Testis (tissue), 3 donors: ENCODE measurements around the gene LY6G5B. TPM values are rescaled to one million over a fixed set of nuclear protein-coding genes. Genes with fewer than 3 reads are reported as not detected.

Source experiments
- DNase-seq: peaks from one replicate; pipeline ENCODE4 v3.0.0-alpha.2; 2019
- H3K27ac ChIP-seq, 2 donors: fragments of 200-600 bp; sonication (generic); one replicate each; pipeline ENCODE4 v1.5.1; 2019
- H3K27me3 ChIP-seq: fragments of 200-600 bp; sonication (generic); one replicate; pipeline ENCODE4 v1.5.1; 2019
- H3K36me3 ChIP-seq: fragments of 200-600 bp; sonication (generic); one replicate; pipeline ENCODE4 v1.5.1; 2017; ENCODE audit warnings: low read depth; ENCODE audit errors: missing control alignments
- H3K4me1 ChIP-seq: fragments of 200-600 bp; sonication (generic); one replicate; pipeline ENCODE4 v1.5.1; 2019
- H3K4me3 ChIP-seq, 2 donors: fragments of 200-600 bp; sonication (generic); one replicate each; pipeline ENCODE4 v1.5.1; 2017 to 2019
- H3K9me3 ChIP-seq: fragments of 200-600 bp; sonication (generic); one replicate; pipeline ENCODE4 v1.5.1; 2017
- POLR2A ChIP-seq: fragments of 450-650 bp; IDR thresholded peaks from one replicate; pipeline ENCODE4 v1.6.1; 2017; ENCODE audit warnings: antibody characterized with exemption, mild to moderate bottlenecking, moderate library complexity
- WGBS, 2 donors: methylation state at CpG; one replicate each; pipeline ENCODE4 v1.1.5; 2018; 5-methylcytosine and 5-hydroxymethylcytosine counted together
- intact Hi-C: fragments of 100-400 bp; cut with DNase I; formaldehyde crosslinking; loops from one replicate; pipeline ENCODE4 v1.15.1; 2023; ENCODE audit warnings: low total_unique reads
- polyA plus RNA-seq: library from polyadenylated mRNA; stranded (reverse); fragments of 350-450 nt; fragmentation: Illumina TruSeq; extraction: RNeasy Lipid Tissue Mini Kit (QIAGEN cat#74804); gene quantifications from one replicate; pipeline ENCODE4 v1.2.3, GENCODE V29; 2014; ENCODE audit warnings: low read depth, low replicate concordance; ENCODE audit not compliant: insufficient read depth
- total RNA-seq, 2 donors: library from RNA; depleted of rRNA; stranded (reverse); fragments of >200 nt; gene quantifications; one replicate each; pipeline ENCODE4 v1.2.3, GENCODE V29; 2016
- TF ChIP-seq, protein P1 (sequence below), 3 experiments: fragments of 450-650 bp in 2 of 3; fragments of 200-600 bp in 1 of 3; sonication (generic) in 1 of 3; IDR thresholded peaks; one replicate each; pipeline ENCODE4 v1.5.1; 2016 to 2019; ENCODE audit warnings: antibody characterized with exemption in 3 of 3, mild to moderate bottlenecking in 2 of 3, moderate library complexity in 1 of 3

Gene LY6G5B
- total and polyA plus RNA-seq, 3 donors from 2014 or later: 14.0 to 16.3 (median 15.9) TPM

DNA sequence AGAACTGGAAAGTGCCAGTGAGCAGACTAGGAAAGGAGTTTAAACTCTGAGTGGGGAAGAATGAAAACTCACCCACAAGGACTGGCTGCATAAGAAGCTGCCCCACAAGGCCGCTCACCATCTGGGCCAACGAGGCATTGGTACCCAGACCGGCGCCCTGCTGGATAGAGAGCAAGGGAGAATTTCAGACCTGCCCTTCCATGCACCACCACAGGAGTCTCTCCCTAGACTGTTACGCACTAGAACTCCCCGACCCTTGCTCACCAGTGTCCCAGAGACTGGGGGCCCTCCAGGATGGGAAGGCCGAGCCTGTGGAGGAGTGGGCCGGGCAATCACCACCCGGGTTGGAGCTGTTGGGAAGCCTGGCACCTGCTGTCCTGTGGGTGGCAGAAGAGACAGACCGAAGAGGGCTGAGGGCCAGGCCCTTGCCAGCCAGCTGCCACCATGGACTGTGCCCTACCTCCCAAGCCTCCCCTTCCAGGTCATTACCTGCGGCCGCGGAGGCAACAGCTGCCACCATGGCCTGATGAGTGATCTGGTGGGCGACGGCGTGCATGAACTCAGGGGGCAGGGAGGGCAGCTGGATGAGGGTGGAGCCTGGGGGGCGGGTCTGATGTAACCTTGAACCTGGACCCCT lies 25.8 kb upstream of the LY6G5B start:
- Histone ChIP-seq H3K27me3 (no peaks in the 10 kb centered on the region), H3K36me3 (no peaks in the 10 kb centered on the region), H3K27ac (no peak overlapping the region), H3K4me1 (no peaks in the 10 kb centered on the region), H3K9me3 (no peaks in the 10 kb centered on the region), H3K4me3 (no peak overlapping the region)
- TF ChIP-seq, protein P1, sequence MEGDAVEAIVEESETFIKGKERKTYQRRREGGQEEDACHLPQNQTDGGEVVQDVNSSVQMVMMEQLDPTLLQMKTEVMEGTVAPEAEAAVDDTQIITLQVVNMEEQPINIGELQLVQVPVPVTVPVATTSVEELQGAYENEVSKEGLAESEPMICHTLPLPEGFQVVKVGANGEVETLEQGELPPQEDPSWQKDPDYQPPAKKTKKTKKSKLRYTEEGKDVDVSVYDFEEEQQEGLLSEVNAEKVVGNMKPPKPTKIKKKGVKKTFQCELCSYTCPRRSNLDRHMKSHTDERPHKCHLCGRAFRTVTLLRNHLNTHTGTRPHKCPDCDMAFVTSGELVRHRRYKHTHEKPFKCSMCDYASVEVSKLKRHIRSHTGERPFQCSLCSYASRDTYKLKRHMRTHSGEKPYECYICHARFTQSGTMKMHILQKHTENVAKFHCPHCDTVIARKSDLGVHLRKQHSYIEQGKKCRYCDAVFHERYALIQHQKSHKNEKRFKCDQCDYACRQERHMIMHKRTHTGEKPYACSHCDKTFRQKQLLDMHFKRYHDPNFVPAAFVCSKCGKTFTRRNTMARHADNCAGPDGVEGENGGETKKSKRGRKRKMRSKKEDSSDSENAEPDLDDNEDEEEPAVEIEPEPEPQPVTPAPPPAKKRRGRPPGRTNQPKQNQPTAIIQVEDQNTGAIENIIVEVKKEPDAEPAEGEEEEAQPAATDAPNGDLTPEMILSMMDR (IDR thresholded peaks at IDR 0.05): no peak
- TF ChIP-seq POLR2A: no peak
- DNase-seq: no peak
- intact Hi-C loops: no loop called here
- WGBS, 2 donors: 82 to 88% methylated on average over 8 to 15 of the region's 17 CpGs

DNA sequence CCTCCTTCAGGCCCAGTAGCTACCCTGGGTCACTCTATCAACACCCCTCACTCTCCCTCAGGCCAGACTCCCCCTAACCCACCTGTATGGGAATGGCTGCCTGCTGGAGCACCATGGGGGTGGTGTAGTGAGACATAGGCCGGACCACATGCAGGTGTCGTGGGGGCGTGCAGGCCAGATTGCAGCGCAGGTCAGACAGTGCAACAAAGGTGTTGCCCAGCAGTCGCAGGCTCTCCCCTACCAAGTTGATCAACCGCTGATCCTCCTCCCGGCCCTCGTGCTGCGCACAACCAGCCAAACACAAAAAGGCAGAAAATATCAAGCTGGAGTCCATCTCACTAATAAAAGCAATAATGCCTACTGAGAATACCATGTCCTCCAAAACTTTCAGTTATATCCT lies 24.5 kb upstream of the LY6G5B start:
- no peaks in the 10 kb centered on the region for H3K4me1 ChIP-seq
- no peaks in the 10 kb centered on the region for H3K9me3 ChIP-seq
- DNase-seq: no peak
- H3K36me3 ChIP-seq: no peaks in the 10 kb centered on the region
- TF ChIP-seq, protein P1 (IDR thresholded peaks at IDR 0.05): no peak
- no peak for TF ChIP-seq POLR2A
- intact Hi-C loops: no loop called here
- no peak overlapping the region for H3K4me3 ChIP-seq
- no peaks in the 10 kb centered on the region for H3K27me3 ChIP-seq
- no peak overlapping the region for H3K27ac ChIP-seq
- WGBS, 2 donors: 92 to 94% methylated on average over 9 of the region's 9 CpGs

DNA sequence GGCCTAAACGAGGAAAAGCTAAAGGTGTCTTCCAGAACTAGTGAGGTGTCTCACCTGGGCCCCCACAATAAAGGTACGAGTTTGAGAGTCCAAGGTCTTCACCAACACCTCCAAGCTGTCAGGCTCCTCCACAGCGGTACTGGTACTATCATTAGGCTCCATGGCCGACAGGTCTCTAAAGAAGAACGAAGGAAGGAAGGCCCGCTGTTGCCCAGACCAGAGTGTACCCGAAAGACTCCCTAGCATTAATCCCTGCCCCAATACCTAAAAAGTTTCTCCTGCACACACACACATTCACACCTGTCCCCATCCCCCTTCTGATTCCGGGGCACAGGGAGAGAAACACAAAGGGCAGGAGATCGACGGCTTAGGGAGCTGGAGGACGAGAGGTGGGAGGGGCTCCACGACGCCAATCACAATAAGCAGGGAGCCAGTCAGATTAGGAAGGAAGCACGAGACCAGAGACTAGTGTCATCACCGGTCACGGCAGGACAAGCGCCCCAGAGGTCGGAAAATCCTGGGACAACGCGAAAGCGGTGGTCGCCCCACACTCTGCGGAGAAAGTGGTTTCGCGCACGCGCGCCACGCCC lies 18.1 kb upstream of the LY6G5B start:
- Histone ChIP-seq H3K4me3 (peak overlapping the region; percentile 75 to 77), H3K4me1 (peaks cover 12% of the 10 kb centered on the region), H3K27ac (peak overlapping the region; percentile 89 to 97), H3K27me3 (no peaks in the 10 kb centered on the region), H3K9me3 (no peaks in the 10 kb centered on the region), H3K36me3 (no peaks in the 10 kb centered on the region)
- 1 to 3% methylated on average over 24 to 29 of the region's 29 CpGs for WGBS, 2 donors
- intact Hi-C loops: no loop called here
- TF ChIP-seq POLR2A: no peak
- TF ChIP-seq, protein P1 (IDR thresholded peaks at IDR 0.05): no peak
- peak; percentile 87 for DNase-seq

- Histone ChIP-seq H3K36me3 (no peaks in the 10 kb centered on the region), H3K4me1 (peaks cover 12% of the 10 kb centered on the region), H3K4me3 (peak overlapping the region; percentile 75 to 77), H3K9me3 (no peaks in the 10 kb centered on the region), H3K27me3 (no peaks in the 10 kb centered on the region), H3K27ac (peak overlapping the region; percentile 89 to 97)
- WGBS, 2 donors: 5 to 6% methylated on average over 33 to 37 of the region's 37 CpGs
- intact Hi-C loops: no loop called here
- TF ChIP-seq, protein P1 (IDR thresholded peaks at IDR 0.05): no peak
- peak; percentile 68 for TF ChIP-seq POLR2A
- DNase-seq: peak; percentile 94
Measured at GRCh38 chr6:31652925-31653724, 16.7 kb upstream of the LY6G5B start.
